DMS79 (cell line): Measurements from ENCODE around the gene OR2B6.
"Not testable (repeated sequence)": the region's sequence is repeated elsewhere in the genome, so short reads cannot be mapped to it uniquely, and the experiment has no call there.

Experiments used
- DNase-seq: peaks from one replicate; lab custom pipeline; 2025; lab: John Stamatoyannopoulos, UW

Gene OR2B6

GRCh38 chr6:27956941-27957340, at the start of gene OR2B6:
OR2B6 (plus strand) TSS chr6:27957241; CDS start chr6:27957241, 0 bp downstream.
- DNase-seq = no peak

GRCh38 chr6:27908017-27908416, 49.0 kb upstream of the OR2B6 start:
- DNase-seq = no peak

- DNase-seq = no peak
Observed at GRCh38 chr6:27911956-27912446, 45.0 kb upstream of the OR2B6 start, which contains the start of gene OR2B2. OR2B2 (minus strand) TSS chr6:27912396; CDS start chr6:27912319, 77 bp downstream.

GRCh38 chr6:27922949-27923348, 34.1 kb upstream of the OR2B6 start:
- no peak for DNase-seq

GRCh38 chr6:27924179-27924578, 32.9 kb upstream of the OR2B6 start:
- DNase-seq = no peak

- not testable (repeated sequence) for DNase-seq
Observed at GRCh38 chr6:27928041-27928440, 29.0 kb upstream of the OR2B6 start.

- DNase-seq = not testable (repeated sequence)
Observed at GRCh38 chr6:27929930-27930329, 27.1 kb upstream of the OR2B6 start.

GRCh38 chr6:27931209-27931608, 25.8 kb upstream of the OR2B6 start:
- DNase-seq = no peak

- no peak for DNase-seq
Observed at GRCh38 chr6:27940766-27941165, 16.3 kb upstream of the OR2B6 start.

GRCh38 chr6:27943072-27943471, 14.0 kb upstream of the OR2B6 start:
- DNase-seq = not testable (repeated sequence)

GRCh38 chr6:27948237-27948636, 8.8 kb upstream of the OR2B6 start:
- DNase-seq = no peak

- no peak for DNase-seq
Observed at GRCh38 chr6:27951040-27951439, 6.0 kb upstream of the OR2B6 start.

- no peak for DNase-seq
Observed at GRCh38 chr6:27957516-27957915, 475 bp downstream of the OR2B6 start.

- DNase-seq = no peak
Observed at GRCh38 chr6:27962506-27962905, 5.5 kb downstream of the OR2B6 start.

- no peak for DNase-seq
Observed at GRCh38 chr6:27966044-27966443, 9.0 kb downstream of the OR2B6 start.

GRCh38 chr6:27966816-27967426, 9.9 kb downstream of the OR2B6 start:
- DNase-seq = no peak

- no peak for DNase-seq
Observed at GRCh38 chr6:27970444-27970843, 13.4 kb downstream of the OR2B6 start.

GRCh38 chr6:27972750-27973149, 15.7 kb downstream of the OR2B6 start:
- no peak for DNase-seq

GRCh38 chr6:27977387-27977786, 20.3 kb downstream of the OR2B6 start:
- DNase-seq = no peak

- DNase-seq = no peak
Observed at GRCh38 chr6:27978705-27979104, 21.7 kb downstream of the OR2B6 start.

GRCh38 chr6:27980111-27980510, 23.1 kb downstream of the OR2B6 start:
- no peak for DNase-seq

- DNase-seq = no peak
Observed at GRCh38 chr6:27986928-27987725, 30.1 kb downstream of the OR2B6 start.

- no peak for DNase-seq
Observed at GRCh38 chr6:27994616-27995015, 37.6 kb downstream of the OR2B6 start.
